Activated CD4-positive, alpha-beta T cell treated with anti-CD3 and anti-CD28 coated beads, Interleukin-2, amount 10 ng/mL, durations not matched to agents 24 days and 14 days (primary cell): ENCODE data around the gene NRP2. TPM values are rescaled to one million over a fixed set of nuclear protein-coding genes. Genes with fewer than 3 reads are reported as not detected.

Source experiments
- DNase-seq: peaks from one replicate; pipeline ENCODE4 v3.0.0; 2022
- H3K27ac Mint-ChIP-seq: one replicate; pipeline ENCODE4 v1.8.0; 2022; ENCODE audit warnings: mild to moderate bottlenecking, mixed read lengths
- H3K27me3 Mint-ChIP-seq: one replicate; pipeline ENCODE4 v1.8.0; 2022; ENCODE audit warnings: mixed read lengths
- H3K36me3 Mint-ChIP-seq: one replicate; pipeline ENCODE4 v1.8.0; 2022; ENCODE audit warnings: low read depth, mild to moderate bottlenecking, mixed read lengths
- H3K4me1 Mint-ChIP-seq: one replicate; pipeline ENCODE4 v1.8.0; 2021; ENCODE audit warnings: mixed read lengths
- H3K4me3 Mint-ChIP-seq: one replicate; pipeline ENCODE4 v1.8.0; 2022; ENCODE audit warnings: mild to moderate bottlenecking, moderate library complexity, mixed read lengths
- H3K9me3 Mint-ChIP-seq: one replicate; pipeline ENCODE4 v1.8.0; 2021; ENCODE audit warnings: mixed read lengths
- intact Hi-C: fragments of 100-400 bp; cut with micrococcal nuclease; formaldehyde crosslinking; loops from one replicate; pipeline ENCODE4 v1.15.1; 2023
- total RNA-seq: library from RNA; stranded (reverse); gene quantifications from 2 replicates; pipeline ENCODE4 v1.2.3, GENCODE V29; 2022

The NRP2 gene
- total RNA-seq, 1 donor from 2014 or later = 64.4 TPM

GRCh38 chr2:205806143-205806905 lies 124.0 kb downstream of the NRP2 start:
- intact Hi-C loops = no loop called here
- no peaks in the 10 kb centered on the region for H3K36me3 Mint-ChIP-seq
- H3K4me1 Mint-ChIP-seq = no peaks in the 10 kb centered on the region
- H3K27ac Mint-ChIP-seq = no peak overlapping the region
- H3K9me3 Mint-ChIP-seq = no peaks in the 10 kb centered on the region
- DNase-seq = no peak
- H3K27me3 Mint-ChIP-seq = peaks cover 18% of the 10 kb centered on the region
- H3K4me3 Mint-ChIP-seq = no peak overlapping the region

GRCh38 chr2:205807229-205807628 lies 124.9 kb downstream of the NRP2 start:
- Mint-ChIP-seq H3K36me3 (no peaks in the 10 kb centered on the region), H3K9me3 (no peaks in the 10 kb centered on the region), H3K27ac (no peak overlapping the region), H3K27me3 (peaks cover 23% of the 10 kb centered on the region), H3K4me3 (no peak overlapping the region), H3K4me1 (no peaks in the 10 kb centered on the region)
- DNase-seq = no peak
- intact Hi-C loops = no loop called here

- Mint-ChIP-seq H3K4me1 (no peaks in the 10 kb centered on the region), H3K27ac (no peak overlapping the region), H3K27me3 (peaks cover 22% of the 10 kb centered on the region), H3K9me3 (no peaks in the 10 kb centered on the region), H3K4me3 (no peak overlapping the region), H3K36me3 (no peaks in the 10 kb centered on the region)
- DNase-seq = no peak
- intact Hi-C loops = no loop called here
Measured at GRCh38 chr2:205807758-205808157, 125.5 kb downstream of the NRP2 start.

GRCh38 chr2:205808486-205809121 lies 126.3 kb downstream of the NRP2 start:
- H3K9me3 Mint-ChIP-seq = no peaks in the 10 kb centered on the region
- DNase-seq = no peak
- H3K36me3 Mint-ChIP-seq = no peaks in the 10 kb centered on the region
- H3K4me1 Mint-ChIP-seq = no peaks in the 10 kb centered on the region
- intact Hi-C loops = no loop called here
- H3K27ac Mint-ChIP-seq = no peak overlapping the region
- H3K4me3 Mint-ChIP-seq = no peak overlapping the region
- peaks cover 19% of the 10 kb centered on the region for H3K27me3 Mint-ChIP-seq

- H3K4me1 Mint-ChIP-seq = no peaks in the 10 kb centered on the region
- intact Hi-C loops = loop anchor here (5.0 kb wide), 1 partner anchor 44 kb away; no protein-coding TSS in a partner anchor
- H3K4me3 Mint-ChIP-seq = no peak overlapping the region
- no peak for DNase-seq
- no peaks in the 10 kb centered on the region for H3K36me3 Mint-ChIP-seq
- H3K27me3 Mint-ChIP-seq = peaks cover 17% of the 10 kb centered on the region
- no peaks in the 10 kb centered on the region for H3K9me3 Mint-ChIP-seq
- no peak overlapping the region for H3K27ac Mint-ChIP-seq
Measured at GRCh38 chr2:205811387-205811786, 129.1 kb downstream of the NRP2 start.

GRCh38 chr2:205814039-205814364 lies 131.7 kb downstream of the NRP2 start:
- DNase-seq = no peak
- peaks cover 18% of the 10 kb centered on the region for H3K27me3 Mint-ChIP-seq
- H3K9me3 Mint-ChIP-seq = no peaks in the 10 kb centered on the region
- no peaks in the 10 kb centered on the region for H3K4me1 Mint-ChIP-seq
- no peaks in the 10 kb centered on the region for H3K36me3 Mint-ChIP-seq
- no peak overlapping the region for H3K4me3 Mint-ChIP-seq
- intact Hi-C loops = loop anchor here (5.0 kb wide), 1 partner anchor 47 kb away; no protein-coding TSS in a partner anchor
- H3K27ac Mint-ChIP-seq = no peak overlapping the region

- Mint-ChIP-seq H3K36me3 (no peaks in the 10 kb centered on the region), H3K27me3 (peaks cover 16% of the 10 kb centered on the region), H3K9me3 (no peaks in the 10 kb centered on the region), H3K4me3 (no peak overlapping the region), H3K27ac (no peak overlapping the region), H3K4me1 (no peaks in the 10 kb centered on the region)
- intact Hi-C loops = no loop called here
- DNase-seq = no peak
Measured at GRCh38 chr2:205815673-205816072, 133.4 kb downstream of the NRP2 start.

GRCh38 chr2:205816268-205816667 lies 134.0 kb downstream of the NRP2 start:
- Mint-ChIP-seq H3K4me1 (no peaks in the 10 kb centered on the region), H3K9me3 (no peaks in the 10 kb centered on the region), H3K4me3 (no peak overlapping the region), H3K36me3 (no peaks in the 10 kb centered on the region), H3K27ac (no peak overlapping the region), H3K27me3 (peaks cover 16% of the 10 kb centered on the region)
- intact Hi-C loops = no loop called here
- no peak for DNase-seq

GRCh38 chr2:205822579-205822978 lies 140.3 kb downstream of the NRP2 start:
- Mint-ChIP-seq H3K9me3 (no peaks in the 10 kb centered on the region), H3K27ac (no peak overlapping the region), H3K4me1 (no peaks in the 10 kb centered on the region), H3K27me3 (peaks cover 6% of the 10 kb centered on the region), H3K36me3 (no peaks in the 10 kb centered on the region), H3K4me3 (no peak overlapping the region)
- DNase-seq = no peak
- intact Hi-C loops = no loop called here

GRCh38 chr2:205827809-205828365 lies 145.6 kb downstream of the NRP2 start:
- H3K27ac Mint-ChIP-seq = no peak overlapping the region
- no peak overlapping the region for H3K4me3 Mint-ChIP-seq
- H3K36me3 Mint-ChIP-seq = no peaks in the 10 kb centered on the region
- H3K4me1 Mint-ChIP-seq = no peaks in the 10 kb centered on the region
- peaks cover 3% of the 10 kb centered on the region for H3K27me3 Mint-ChIP-seq
- H3K9me3 Mint-ChIP-seq = no peaks in the 10 kb centered on the region
- DNase-seq = no peak
- intact Hi-C loops = no loop called here

- H3K36me3 Mint-ChIP-seq = no peaks in the 10 kb centered on the region
- H3K4me1 Mint-ChIP-seq = no peaks in the 10 kb centered on the region
- intact Hi-C loops = no loop called here
- no peak overlapping the region for H3K27ac Mint-ChIP-seq
- DNase-seq = no peak
- H3K4me3 Mint-ChIP-seq = no peak overlapping the region
- no peaks in the 10 kb centered on the region for H3K9me3 Mint-ChIP-seq
- H3K27me3 Mint-ChIP-seq = peaks cover 14% of the 10 kb centered on the region
Measured at GRCh38 chr2:205833864-205834263, 151.6 kb downstream of the NRP2 start.

- no peaks in the 10 kb centered on the region for H3K4me1 Mint-ChIP-seq
- peaks cover 18% of the 10 kb centered on the region for H3K27me3 Mint-ChIP-seq
- H3K27ac Mint-ChIP-seq = no peak overlapping the region
- intact Hi-C loops = no loop called here
- H3K36me3 Mint-ChIP-seq = no peaks in the 10 kb centered on the region
- no peaks in the 10 kb centered on the region for H3K9me3 Mint-ChIP-seq
- no peak for DNase-seq
- no peak overlapping the region for H3K4me3 Mint-ChIP-seq
Measured at GRCh38 chr2:205834796-205835195, 152.5 kb downstream of the NRP2 start.

- H3K27ac Mint-ChIP-seq = no peak overlapping the region
- H3K4me3 Mint-ChIP-seq = no peak overlapping the region
- intact Hi-C loops = no loop called here
Measured at GRCh38 chr2:205835251-205835791, 153.0 kb downstream of the NRP2 start.

GRCh38 chr2:205835923-205836322 lies 153.6 kb downstream of the NRP2 start:
- Mint-ChIP-seq H3K27ac (no peak overlapping the region), H3K4me3 (no peak overlapping the region), H3K9me3 (no peaks in the 10 kb centered on the region), H3K36me3 (no peaks in the 10 kb centered on the region), H3K4me1 (no peaks in the 10 kb centered on the region), H3K27me3 (peaks cover 21% of the 10 kb centered on the region)
- intact Hi-C loops = no loop called here
- DNase-seq = no peak

More at GRCh38 chr2:205835251-205835791, 153.0 kb downstream of the NRP2 start:
- H3K27me3 Mint-ChIP-seq = peaks cover 18% of the 10 kb centered on the region
- no peak for DNase-seq
- H3K36me3 Mint-ChIP-seq = no peaks in the 10 kb centered on the region
- H3K4me1 Mint-ChIP-seq = no peaks in the 10 kb centered on the region
- no peaks in the 10 kb centered on the region for H3K9me3 Mint-ChIP-seq
